GM19372 (cell line): Measurements from ENCODE around the gene ADRB1.

Experiments used
- ATAC-seq: cut with Tn5 transposase; IDR thresholded peaks from one replicate; pipeline ENCODE4 v1.9.1; 2021; ENCODE audit warnings: mild to moderate bottlenecking, low read depth, moderate library complexity; ENCODE audit not compliant: unreplicated experiment

The ADRB1 gene

DNA sequence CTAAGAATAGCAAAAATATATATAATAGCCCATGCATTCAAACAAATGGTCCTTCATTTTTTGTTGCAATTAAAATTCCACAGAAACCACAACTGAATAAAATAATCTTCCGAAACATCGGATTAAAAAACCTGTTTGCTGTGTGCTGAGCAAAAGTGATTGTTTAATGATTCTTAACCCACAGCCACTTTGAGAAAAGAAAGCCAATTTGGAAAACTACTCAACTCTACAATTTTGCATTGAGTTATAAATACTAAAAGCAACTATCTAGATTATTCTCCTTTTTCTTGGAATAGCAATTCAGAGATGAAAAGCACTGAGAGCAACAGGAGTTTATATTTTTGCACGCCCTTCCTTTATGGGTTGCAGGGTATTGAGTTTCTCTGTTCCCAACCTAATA, 8.0 kb downstream of the ADRB1 start:
- no peak for ATAC-seq

DNA sequence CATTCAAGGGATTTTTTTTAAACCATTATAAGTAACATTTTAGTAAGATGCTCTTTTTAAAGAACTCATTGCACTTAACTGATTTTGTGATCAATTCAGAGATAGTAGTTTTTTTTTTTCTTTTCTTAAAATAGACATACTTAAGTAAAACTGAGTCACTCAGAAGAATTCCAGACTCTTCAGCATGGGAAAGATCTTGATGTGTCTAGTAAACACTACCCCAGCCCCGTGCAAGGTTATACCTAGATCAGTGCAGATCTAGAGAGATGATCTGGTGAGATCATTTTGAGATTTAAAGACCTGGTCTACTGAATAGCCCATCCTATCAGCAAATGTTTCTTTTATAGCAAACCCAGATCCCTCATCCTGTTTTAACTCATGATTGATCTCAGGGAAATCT, 8.6 kb downstream of the ADRB1 start:
- ATAC-seq = no peak

- ATAC-seq = no peak
Measured at GRCh38 chr10:114053946-114054345, 10.3 kb downstream of the ADRB1 start.

GRCh38 chr10:114057855-114058254, 14.2 kb downstream of the ADRB1 start:
- ATAC-seq = no peak

GRCh38 chr10:114058297-114058696, 14.6 kb downstream of the ADRB1 start:
- no peak for ATAC-seq

- no peak for ATAC-seq
Measured at GRCh38 chr10:114059561-114059960, 15.9 kb downstream of the ADRB1 start.

- no peak for ATAC-seq
Measured at GRCh38 chr10:114060456-114060855, 16.8 kb downstream of the ADRB1 start.

GRCh38 chr10:114061148-114061547, 17.5 kb downstream of the ADRB1 start:
- no peak for ATAC-seq

- ATAC-seq = no peak
Measured at GRCh38 chr10:114061789-114062188, 18.1 kb downstream of the ADRB1 start.

DNA sequence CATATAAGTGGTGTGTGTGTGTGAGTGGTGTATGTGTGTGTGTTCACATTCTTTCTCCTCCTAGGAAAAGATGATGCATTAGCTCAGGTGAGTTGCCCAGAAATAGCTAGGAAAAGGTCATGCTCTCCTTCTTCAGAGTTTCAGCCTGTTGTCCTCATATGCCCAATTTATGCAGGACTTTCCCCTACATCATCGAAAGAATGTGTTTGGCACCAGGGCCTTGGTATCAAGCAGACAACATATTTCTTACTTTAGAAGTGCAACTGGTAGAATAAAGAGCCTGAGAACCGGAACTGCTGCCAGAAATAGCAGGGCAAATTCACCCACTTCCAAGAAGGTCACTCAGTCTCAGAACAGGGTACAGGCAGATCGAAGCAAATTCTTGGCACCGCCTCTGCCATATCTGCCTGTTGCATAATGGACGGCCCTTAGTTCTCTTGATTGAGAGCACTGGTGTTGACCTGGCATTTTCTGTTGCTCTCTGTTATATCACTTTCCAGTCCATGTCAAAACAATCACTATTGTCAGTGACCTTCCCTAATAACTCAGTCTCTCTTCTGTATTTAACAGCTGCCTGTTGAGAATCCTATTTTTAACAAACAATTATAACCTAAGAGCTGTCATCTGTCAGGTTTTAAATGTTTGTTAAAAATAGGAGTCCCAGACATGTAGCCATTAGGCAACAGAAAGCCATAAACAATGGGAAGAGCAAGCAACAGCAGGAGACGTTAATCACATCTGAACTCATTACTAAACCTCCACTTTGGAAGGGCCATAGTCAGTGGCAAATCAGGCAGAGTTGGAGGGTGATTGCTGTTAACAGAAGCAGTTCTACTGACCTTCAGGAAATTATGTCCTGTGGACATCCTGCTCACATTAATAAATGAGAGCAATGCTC, 20.7 kb downstream of the ADRB1 start:
- no peak for ATAC-seq

- ATAC-seq = no peak
Measured at GRCh38 chr10:114065049-114065435, 21.4 kb downstream of the ADRB1 start.

DNA sequence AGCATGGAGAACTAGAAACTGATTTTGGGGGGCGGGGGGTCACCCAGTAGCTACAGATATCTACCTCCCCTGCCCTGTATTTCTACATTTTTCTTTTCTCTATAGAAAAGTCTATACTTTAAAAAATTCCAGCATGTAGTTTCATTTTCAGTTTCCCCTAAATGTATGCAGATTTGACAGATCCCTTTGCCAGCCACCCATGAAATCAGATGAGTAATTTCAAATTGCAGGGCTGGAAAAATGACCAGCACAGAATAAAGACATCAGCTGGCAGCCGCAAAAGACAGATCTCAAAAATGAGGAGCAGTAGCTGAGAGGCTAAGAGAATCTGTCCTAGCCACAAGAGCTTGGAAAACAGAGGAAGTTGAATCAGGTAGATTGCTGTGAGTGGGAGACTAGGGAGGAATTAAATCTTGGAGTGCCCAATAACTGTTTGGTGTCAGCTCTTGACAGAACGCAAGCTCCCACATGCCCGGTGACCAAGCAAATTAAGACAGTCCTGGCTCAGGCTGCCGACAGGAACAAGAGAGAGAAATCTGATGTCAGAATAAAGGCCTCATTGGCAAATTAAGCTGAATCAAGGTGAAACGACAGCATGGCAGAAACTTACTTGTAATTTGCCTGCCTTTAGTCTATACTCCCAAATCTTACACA, 24.5 kb downstream of the ADRB1 start:
- no peak for ATAC-seq

DNA sequence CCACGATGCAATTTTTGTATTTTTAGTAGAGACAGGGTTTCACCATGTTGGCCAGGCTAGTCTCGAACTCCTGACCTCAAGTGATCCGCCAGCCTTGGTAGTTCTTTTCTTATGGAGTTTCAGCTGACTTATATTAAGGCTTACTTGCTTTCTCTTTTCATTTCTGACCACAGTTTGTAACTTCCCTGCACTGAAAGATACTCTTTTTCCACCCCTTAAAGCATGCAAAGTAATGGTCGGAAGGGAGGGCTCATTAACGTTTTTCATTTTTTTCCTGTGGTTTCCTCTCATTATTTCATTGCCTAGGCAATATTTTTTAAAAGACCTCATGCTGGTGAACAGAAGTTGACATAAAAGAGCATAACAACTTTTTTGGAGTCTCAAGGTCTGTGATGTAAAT, 27.0 kb downstream of the ADRB1 start:
- ATAC-seq = no peak

- no peak for ATAC-seq
Measured at GRCh38 chr10:114071178-114071577, 27.5 kb downstream of the ADRB1 start.

DNA sequence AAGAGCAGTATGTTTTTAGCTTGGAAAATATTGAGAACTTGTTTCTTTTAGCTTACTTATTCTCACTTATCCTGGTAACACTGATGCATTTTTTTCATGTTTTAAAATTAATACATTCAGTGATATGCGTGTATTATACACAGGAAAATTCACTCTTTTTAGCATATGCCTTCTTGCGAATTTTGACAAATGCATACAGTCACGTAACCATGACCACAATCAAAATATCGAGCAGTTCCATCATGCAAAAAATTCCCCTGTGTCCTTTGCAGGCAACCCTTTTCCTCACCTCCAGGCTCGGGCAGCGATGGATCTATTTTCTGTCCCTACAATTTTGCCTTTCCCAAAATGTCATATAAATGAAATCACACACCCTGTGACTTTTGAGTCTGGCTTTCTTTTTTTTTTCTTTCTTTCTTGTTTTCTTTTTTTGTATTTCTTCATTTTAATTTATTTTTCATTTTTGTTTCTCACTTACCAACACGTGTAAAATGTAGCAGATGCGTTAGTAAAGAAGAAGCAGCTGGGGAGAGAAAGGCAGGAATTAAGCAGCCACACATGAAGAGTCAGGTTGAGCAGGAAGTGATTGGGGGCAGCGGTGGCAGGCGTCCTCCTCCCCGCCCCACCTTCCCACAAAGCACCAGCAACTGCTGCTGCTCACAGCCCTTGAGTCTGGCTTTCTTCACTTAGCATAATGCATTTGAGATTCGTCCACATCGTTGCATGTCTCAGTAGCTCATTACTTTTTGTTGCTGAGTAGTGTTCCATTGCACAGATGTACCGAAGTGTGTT, 29.9 kb downstream of the ADRB1 start:
- peak; percentile 66 for ATAC-seq

- no peak for ATAC-seq
Measured at GRCh38 chr10:114075093-114075492, 31.4 kb downstream of the ADRB1 start.

- ATAC-seq = no peak
Measured at GRCh38 chr10:114077347-114077746, 33.7 kb downstream of the ADRB1 start.

DNA sequence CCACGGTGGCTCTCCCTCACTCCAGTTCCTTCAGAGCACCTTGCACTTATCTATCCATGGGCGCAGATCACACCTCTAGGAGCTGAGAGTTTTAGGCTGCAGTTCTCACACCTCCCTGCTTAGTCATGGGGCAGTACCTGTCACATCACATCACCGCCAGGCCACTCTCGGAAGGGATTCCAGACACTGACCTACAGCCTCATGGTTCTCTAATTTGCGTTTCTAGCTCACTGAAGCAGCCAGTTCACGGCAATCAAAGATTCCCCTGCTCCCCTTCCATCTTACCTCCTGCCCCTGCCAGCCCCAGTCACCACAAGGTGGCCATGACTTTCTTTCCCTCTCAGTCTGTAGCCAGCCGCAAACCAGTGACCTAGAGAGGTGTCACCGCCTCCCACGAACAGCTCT, 34.2 kb downstream of the ADRB1 start:
- peak; percentile 49 for ATAC-seq

- no peak for ATAC-seq
Measured at GRCh38 chr10:114078346-114078745, 34.7 kb downstream of the ADRB1 start.

DNA sequence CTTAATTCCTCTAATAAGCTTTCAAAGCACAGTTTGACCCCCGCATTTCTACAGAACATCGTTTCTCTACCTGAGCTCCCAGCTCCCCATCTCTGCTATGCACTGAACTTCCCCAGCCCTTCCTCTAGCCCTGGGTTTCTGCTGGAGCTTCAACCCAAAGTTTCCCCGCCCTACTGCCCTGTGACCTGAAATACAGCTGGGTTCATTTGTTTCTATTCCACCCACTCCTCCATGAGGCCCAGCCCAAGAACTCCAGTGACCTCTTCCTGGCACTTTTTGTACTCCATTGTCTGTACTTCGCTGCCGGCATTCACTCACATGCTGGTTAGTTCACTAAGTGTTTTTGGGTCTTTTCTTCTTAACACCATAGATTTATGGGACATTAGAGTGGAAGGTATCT, 35.8 kb downstream of the ADRB1 start:
- no peak for ATAC-seq

GRCh38 chr10:114081911-114082583, 38.4 kb downstream of the ADRB1 start:
- no peak for ATAC-seq
